Panc1 (cell line): Measurements from ENCODE around the gene ZKSCAN5. TPM values are rescaled to one million over a fixed set of nuclear protein-coding genes. Genes with fewer than 3 reads are reported as not detected.

Experiments used
- ATAC-seq: fragments of 200-7000 bp; cut with Tn5 transposase; 2 replicates; pipeline ENCODE4 v1.9.1; 2020; ENCODE audit warnings: mild to moderate bottlenecking, moderate library complexity
- BruUV-seq: library from RNA; stranded (reverse); fragments of 400-500 nt; replicated peaks from 2 replicates; lab custom pipeline; 2021; lab: Mats Ljungman, UMichigan
- CTCF ChIA-PET: fragments of 300-600 bp; sonication (Branson Sonifier 250); formaldehyde crosslinking; loops from one replicate; lab custom pipeline; 2022; ENCODE audit warnings: antibody characterized with exemption; lab: Charles Lee
- POLR2A ChIA-PET: fragments of 300-600 bp; sonication (Branson Sonifier 250); formaldehyde crosslinking; loops from one replicate; lab custom pipeline; 2022; ENCODE audit warnings: antibody characterized with exemption; lab: Charles Lee
- DNase-seq: peaks from one replicate; pipeline ENCODE4 v3.0.0-alpha.2; 2010; ENCODE audit warnings: low read depth, low spot score
- H3K27ac ChIP-seq: 2 replicates; pipeline ENCODE4 v1.5.1; 2011; ENCODE audit warnings: mild to moderate bottlenecking, low read length, inconsistent platforms
- H3K27me3 ChIP-seq: fragments of 200-500 bp; sonication (Bioruptor generic); 2 replicates; pipeline ENCODE4 v1.6.0; 2014; ENCODE audit warnings: low read length, inconsistent platforms; ENCODE audit not compliant: control insufficient read depth, insufficient read depth
- H3K36me3 ChIP-seq: fragments of 200-500 bp; sonication (Bioruptor generic); 2 replicates; pipeline ENCODE4 v1.5.1; 2014; ENCODE audit warnings: inconsistent platforms, mild to moderate bottlenecking, low read length, moderate library complexity; ENCODE audit not compliant: control insufficient read depth, insufficient read depth
- H3K4me1 ChIP-seq: 2 replicates; pipeline ENCODE4 v1.5.1; 2011; ENCODE audit warnings: inconsistent platforms, mild to moderate bottlenecking, low read length, moderate library complexity; ENCODE audit not compliant: control insufficient read depth, insufficient read depth
- H3K4me3 ChIP-seq, 2 experiments: 2 replicates each; pipeline ENCODE4 v1.5.1; 2011 to 2012; ENCODE audit warnings: low read depth in 2 of 2, low read length in 2 of 2, mild to moderate bottlenecking in 2 of 2, inconsistent platforms in 1 of 2, moderate library complexity in 1 of 2
- H3K9me3 ChIP-seq: fragments of 200-500 bp; sonication (Bioruptor generic); 2 replicates; pipeline ENCODE4 v1.5.1; 2014; ENCODE audit warnings: low read depth, mild to moderate bottlenecking, inconsistent platforms, low read length, moderate library complexity; ENCODE audit not compliant: control insufficient read depth, insufficient read depth
- POLR2AphosphoS5 ChIP-seq: IDR thresholded peaks from 2 replicates; pipeline ENCODE4 v1.6.1; 2012; ENCODE audit warnings: mild to moderate bottlenecking, low read depth, low read length, moderate library complexity
- REST ChIP-seq, 2 experiments: IDR thresholded peaks; 2 replicates each; pipeline ENCODE4 v1.6.1; 2011 to 2012; ENCODE audit warnings: low read depth in 2 of 2, control low read depth in 1 of 2, low read length in 1 of 2, mild to moderate bottlenecking in 1 of 2, moderate library complexity in 1 of 2; ENCODE audit not compliant: insufficient read depth in 1 of 2
- SIN3A ChIP-seq: IDR thresholded peaks from 2 replicates; pipeline ENCODE4 v1.6.1; 2012; ENCODE audit warnings: low read depth, mild to moderate bottlenecking, low read length, moderate library complexity, borderline replicate concordance; ENCODE audit not compliant: insufficient read depth
- TCF7L2 ChIP-seq: IDR thresholded peaks from 2 replicates; pipeline ENCODE4 v1.6.1; 2011; ENCODE audit warnings: mild to moderate bottlenecking, low read depth, low read length, inconsistent platforms
- in situ Hi-C: cut with HindIII; loops from 2 replicates; pipeline ENCODE4 v1.10.0; 2016; ENCODE audit warnings: low sequenced_read_pairs, low pct_unique_long_range_greater_than_20kb
- intact Hi-C: fragments of 100-400 bp; cut with micrococcal nuclease; formaldehyde crosslinking; loops from one replicate; pipeline ENCODE4 v1.10.0; 2022; ENCODE audit not compliant: unreplicated experiment
- total RNA-seq: library from RNA; stranded (reverse); gene quantifications from one replicate; pipeline ENCODE4 v1.2.1, GENCODE V29; 2021; ENCODE audit not compliant: unreplicated experiment
- TF ChIP-seq, protein P1 (sequence below): fragments of 450-650 bp; IDR thresholded peaks from 2 replicates; pipeline ENCODE4 v1.5.1; 2017; ENCODE audit warnings: mild to moderate bottlenecking

Gene ZKSCAN5
- total RNA-seq, 1 experiment from 2014 or later = 17.5 TPM

DNA sequence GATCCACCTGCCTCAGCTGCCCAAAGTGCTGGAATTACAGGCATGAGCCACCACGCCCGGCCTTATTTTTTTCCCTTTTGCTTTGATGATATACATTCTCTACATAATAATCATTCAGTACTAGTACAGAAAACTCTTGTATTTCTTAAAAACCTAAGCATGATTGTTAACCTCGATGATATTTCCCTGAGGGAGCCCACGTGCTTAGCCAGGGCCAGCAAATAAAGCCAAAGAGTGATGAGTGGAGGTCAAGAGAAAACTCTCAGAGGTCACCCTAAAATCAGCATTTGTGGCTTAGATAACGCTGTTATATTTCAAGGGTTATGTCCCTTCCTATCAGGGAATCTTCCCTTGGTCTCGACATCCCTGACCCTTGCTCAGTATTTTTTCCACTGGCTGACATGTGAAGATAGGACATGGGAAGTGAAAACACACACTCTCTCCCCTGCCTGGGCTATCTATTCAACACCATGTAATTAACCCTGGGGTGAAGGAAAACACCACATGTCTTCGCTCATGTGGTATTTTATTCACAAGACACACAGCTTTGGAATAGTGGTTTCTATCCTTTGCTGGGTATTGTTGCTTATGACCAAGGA lies 34.9 kb downstream of the ZKSCAN5 start:
- no peak for TF ChIP-seq TCF7L2
- no peak for TF ChIP-seq SIN3A
- TF ChIP-seq POLR2AphosphoS5 = no peak
- TF ChIP-seq, protein P1, sequence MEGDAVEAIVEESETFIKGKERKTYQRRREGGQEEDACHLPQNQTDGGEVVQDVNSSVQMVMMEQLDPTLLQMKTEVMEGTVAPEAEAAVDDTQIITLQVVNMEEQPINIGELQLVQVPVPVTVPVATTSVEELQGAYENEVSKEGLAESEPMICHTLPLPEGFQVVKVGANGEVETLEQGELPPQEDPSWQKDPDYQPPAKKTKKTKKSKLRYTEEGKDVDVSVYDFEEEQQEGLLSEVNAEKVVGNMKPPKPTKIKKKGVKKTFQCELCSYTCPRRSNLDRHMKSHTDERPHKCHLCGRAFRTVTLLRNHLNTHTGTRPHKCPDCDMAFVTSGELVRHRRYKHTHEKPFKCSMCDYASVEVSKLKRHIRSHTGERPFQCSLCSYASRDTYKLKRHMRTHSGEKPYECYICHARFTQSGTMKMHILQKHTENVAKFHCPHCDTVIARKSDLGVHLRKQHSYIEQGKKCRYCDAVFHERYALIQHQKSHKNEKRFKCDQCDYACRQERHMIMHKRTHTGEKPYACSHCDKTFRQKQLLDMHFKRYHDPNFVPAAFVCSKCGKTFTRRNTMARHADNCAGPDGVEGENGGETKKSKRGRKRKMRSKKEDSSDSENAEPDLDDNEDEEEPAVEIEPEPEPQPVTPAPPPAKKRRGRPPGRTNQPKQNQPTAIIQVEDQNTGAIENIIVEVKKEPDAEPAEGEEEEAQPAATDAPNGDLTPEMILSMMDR = no peak
- no peak for TF ChIP-seq REST (IDR thresholded peaks at IDR 0.05; ENCODE audit: insufficient read depth in 1 of 2, low read depth in 2 of 2, low read length in 1 of 2)
- no peak overlapping the region for H3K27ac ChIP-seq
- no peak overlapping the region for H3K4me3 ChIP-seq
- H3K27me3 ChIP-seq = no peaks in the 10 kb centered on the region
- H3K36me3 ChIP-seq = no peaks in the 10 kb centered on the region
- ChIA-PET POLR2A (interaction anchor here (0.6 kb wide), 1 partner anchor 39 kb away, joined by 4 read pairs; no protein-coding TSS in a partner anchor), CTCF (no interaction called here)
- H3K4me1 ChIP-seq = no peaks in the 10 kb centered on the region
- ATAC-seq (no peak), DNase-seq (no peak)
- in situ Hi-C loops (no loop called here), intact Hi-C loops (no loop called here)
- H3K9me3 ChIP-seq = peaks cover 5% of the 10 kb centered on the region; the same call in 1 of the 2 replicates
- BruUV-seq = no TSS peak

DNA sequence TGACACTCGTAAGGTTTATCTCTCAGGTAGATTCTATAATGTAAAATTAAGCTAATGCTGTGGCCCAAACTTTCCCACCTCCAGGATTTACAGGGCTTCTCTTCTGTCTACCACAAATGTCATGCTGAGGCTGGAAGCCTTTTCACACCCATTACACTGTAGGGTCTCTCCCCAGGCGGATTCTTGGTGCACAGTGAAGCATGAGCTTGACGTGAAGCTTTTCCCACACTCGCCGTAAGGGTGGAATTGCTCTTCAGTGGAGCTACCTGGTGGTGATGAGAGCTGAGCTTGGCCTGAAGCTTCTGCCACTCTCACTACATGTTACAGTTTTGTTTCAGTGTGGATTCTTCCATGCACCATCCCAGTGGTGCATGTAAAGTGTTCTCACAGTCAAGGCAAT lies 36.1 kb downstream of the ZKSCAN5 start:
- H3K27me3 ChIP-seq = no peaks in the 10 kb centered on the region
- no TSS peak for BruUV-seq
- no peak overlapping the region for H3K27ac ChIP-seq
- CTCF ChIA-PET = no interaction called here
- peaks cover 5% of the 10 kb centered on the region; the same call in 1 of the 2 replicates for H3K9me3 ChIP-seq
- in situ Hi-C loops (no loop called here), intact Hi-C loops (no loop called here)
- no peaks in the 10 kb centered on the region for H3K4me1 ChIP-seq
- DNase-seq (no peak), ATAC-seq (no peak)
- TF ChIP-seq TCF7L2 (no peak), POLR2AphosphoS5 (no peak), SIN3A (no peak), REST (IDR thresholded peaks at IDR 0.05; ENCODE audit: insufficient read depth in 1 of 2, low read depth in 2 of 2, low read length in 1 of 2) (no peak)
- TF ChIP-seq, protein P1 = no peak
- H3K4me3 ChIP-seq = no peak overlapping the region
- POLR2A ChIA-PET = no interaction called here
- H3K36me3 ChIP-seq = no peaks in the 10 kb centered on the region
